PFSK-1 (cell line): ENCODE measurements around the gene SIAH2.

ENCODE experiments used
- FOXP2 ChIP-seq: optimal IDR thresholded peaks from 2 replicates; pipeline ENCODE3; 2011; ENCODE audit warnings: borderline replicate concordance, control low read depth, inconsistent platforms; ENCODE audit not compliant: insufficient read depth; ENCODE audit errors: extremely low read length, extremely low read depth
- POLR2AphosphoS5 ChIP-seq: IDR thresholded peaks from 2 replicates; pipeline ENCODE4 v1.6.1; 2012; ENCODE audit warnings: low read depth, mild to moderate bottlenecking, control low read depth, low read length, moderate library complexity
- SIN3A ChIP-seq: IDR thresholded peaks from 2 replicates; pipeline ENCODE4 v1.6.1; 2012; ENCODE audit warnings: mild to moderate bottlenecking, low read length, moderate library complexity, borderline replicate concordance; ENCODE audit not compliant: insufficient read depth
- TAF1 ChIP-seq: IDR thresholded peaks from 2 replicates; pipeline ENCODE4 v1.6.1; 2012; ENCODE audit warnings: low read length, control low read depth, borderline replicate concordance; ENCODE audit not compliant: insufficient read depth
- TF ChIP-seq, protein P1 (sequence below), 2 experiments: IDR thresholded peaks; 2 replicates each; pipeline versions ENCODE4 v1.6.1 to v1.8.0; 2011 to 2012; ENCODE audit warnings: low read depth in 2 of 2, low read length in 2 of 2, control low read depth in 1 of 2, inconsistent platforms in 1 of 2, mild to moderate bottlenecking in 1 of 2, moderate library complexity in 1 of 2; ENCODE audit not compliant: insufficient read depth in 1 of 2

The SIAH2 gene

DNA sequence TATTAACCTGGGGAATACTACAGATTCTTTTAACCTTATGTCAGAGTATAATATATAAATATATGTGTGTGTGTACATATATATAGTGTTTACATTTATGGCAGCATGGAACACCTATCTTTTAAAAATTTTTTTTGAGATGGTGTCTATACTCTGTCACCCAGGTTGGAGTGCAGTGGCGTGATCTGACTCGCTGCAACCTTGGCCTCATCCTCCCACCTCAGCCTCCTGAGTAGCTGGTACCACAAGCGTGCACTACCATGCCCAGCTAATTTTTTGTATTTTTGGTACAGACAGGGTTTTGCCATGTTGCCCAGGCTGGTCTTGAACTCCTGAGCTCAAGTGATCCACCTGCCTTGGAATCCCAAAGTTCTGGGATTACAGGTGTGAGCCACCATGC, 40.7 kb downstream of the SIAH2 start:
- TF ChIP-seq, protein P1, sequence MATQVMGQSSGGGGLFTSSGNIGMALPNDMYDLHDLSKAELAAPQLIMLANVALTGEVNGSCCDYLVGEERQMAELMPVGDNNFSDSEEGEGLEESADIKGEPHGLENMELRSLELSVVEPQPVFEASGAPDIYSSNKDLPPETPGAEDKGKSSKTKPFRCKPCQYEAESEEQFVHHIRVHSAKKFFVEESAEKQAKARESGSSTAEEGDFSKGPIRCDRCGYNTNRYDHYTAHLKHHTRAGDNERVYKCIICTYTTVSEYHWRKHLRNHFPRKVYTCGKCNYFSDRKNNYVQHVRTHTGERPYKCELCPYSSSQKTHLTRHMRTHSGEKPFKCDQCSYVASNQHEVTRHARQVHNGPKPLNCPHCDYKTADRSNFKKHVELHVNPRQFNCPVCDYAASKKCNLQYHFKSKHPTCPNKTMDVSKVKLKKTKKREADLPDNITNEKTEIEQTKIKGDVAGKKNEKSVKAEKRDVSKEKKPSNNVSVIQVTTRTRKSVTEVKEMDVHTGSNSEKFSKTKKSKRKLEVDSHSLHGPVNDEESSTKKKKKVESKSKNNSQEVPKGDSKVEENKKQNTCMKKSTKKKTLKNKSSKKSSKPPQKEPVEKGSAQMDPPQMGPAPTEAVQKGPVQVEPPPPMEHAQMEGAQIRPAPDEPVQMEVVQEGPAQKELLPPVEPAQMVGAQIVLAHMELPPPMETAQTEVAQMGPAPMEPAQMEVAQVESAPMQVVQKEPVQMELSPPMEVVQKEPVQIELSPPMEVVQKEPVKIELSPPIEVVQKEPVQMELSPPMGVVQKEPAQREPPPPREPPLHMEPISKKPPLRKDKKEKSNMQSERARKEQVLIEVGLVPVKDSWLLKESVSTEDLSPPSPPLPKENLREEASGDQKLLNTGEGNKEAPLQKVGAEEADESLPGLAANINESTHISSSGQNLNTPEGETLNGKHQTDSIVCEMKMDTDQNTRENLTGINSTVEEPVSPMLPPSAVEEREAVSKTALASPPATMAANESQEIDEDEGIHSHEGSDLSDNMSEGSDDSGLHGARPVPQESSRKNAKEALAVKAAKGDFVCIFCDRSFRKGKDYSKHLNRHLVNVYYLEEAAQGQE (IDR thresholded peaks at IDR 0.05; ENCODE audit: insufficient read depth in 1 of 2, low read depth in 2 of 2, low read length in 2 of 2): no peak
- TF ChIP-seq TAF1 (no peak), FOXP2 (no peak), POLR2AphosphoS5 (no peak), SIN3A (no peak)

DNA sequence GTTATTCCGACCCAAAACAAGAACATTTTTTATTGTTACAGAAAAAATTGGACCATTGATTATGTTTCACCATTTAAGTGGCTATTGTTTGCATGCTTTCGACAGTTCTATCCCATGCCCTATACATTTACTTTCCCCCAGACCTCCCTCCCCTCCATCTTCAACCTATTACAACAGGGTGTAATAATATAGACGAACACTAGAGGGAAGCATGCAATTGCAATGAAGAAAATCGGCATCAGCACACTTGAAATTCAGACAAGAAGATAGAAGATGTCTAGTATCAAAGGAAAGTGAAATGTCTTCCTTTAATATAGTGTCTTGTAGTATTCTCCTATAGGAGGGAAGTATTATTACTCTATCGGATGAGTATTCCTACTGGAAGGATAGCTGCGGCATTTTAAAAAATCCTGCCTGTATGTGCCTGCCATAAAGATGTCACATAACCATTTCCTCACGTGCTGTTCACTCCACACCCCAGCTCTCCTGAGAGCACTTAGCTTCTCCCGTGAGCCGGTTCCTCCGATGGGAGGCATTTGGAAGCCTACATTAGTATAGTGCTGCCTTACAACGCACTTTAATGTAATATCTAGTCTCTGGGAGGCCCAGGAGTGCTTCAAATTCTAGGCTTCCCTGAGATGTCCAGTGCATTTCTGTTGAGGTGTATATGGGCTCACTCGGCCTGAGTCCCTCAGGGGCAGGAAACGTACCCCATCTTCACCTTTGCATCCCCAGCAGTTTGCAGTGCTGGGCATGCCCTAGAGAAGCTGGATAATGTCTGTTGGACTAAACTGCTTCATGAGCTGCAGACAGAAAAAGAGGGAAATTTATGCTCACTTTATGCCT, 41.5 kb downstream of the SIAH2 start:
- no peak for TF ChIP-seq SIN3A
- TF ChIP-seq, protein P1 (IDR thresholded peaks at IDR 0.05; ENCODE audit: insufficient read depth in 1 of 2, low read depth in 2 of 2, low read length in 2 of 2): no peak
- no peak for TF ChIP-seq FOXP2
- no peak for TF ChIP-seq TAF1
- TF ChIP-seq POLR2AphosphoS5: no peak

GRCh38 chr3:150720444-150720843, 42.5 kb downstream of the SIAH2 start:
- no peak for TF ChIP-seq POLR2AphosphoS5
- TF ChIP-seq SIN3A: no peak
- no peak for TF ChIP-seq FOXP2
- no peak for TF ChIP-seq TAF1
- TF ChIP-seq, protein P1 (IDR thresholded peaks at IDR 0.05; ENCODE audit: insufficient read depth in 1 of 2, low read depth in 2 of 2, low read length in 2 of 2): no peak

DNA sequence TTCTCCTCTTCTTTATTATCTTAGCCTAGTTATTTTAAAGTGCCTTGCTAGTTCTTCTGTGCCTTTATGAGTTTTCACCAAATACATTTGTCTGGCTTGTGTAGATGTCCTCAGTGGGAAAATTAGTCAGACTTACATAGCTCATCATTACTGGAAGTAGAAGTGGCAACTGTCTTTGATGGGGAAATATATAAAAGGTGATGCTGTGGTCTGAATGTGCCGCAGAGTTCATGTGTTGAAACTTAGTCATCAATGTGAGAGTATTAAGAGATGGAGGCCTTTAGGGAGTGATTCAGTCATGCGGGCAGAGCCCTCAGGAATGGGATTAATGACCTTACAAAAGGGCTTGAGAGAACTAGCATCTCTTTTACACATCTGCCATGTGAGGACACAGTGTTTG, 52.9 kb downstream of the SIAH2 start:
- TF ChIP-seq, protein P1 (IDR thresholded peaks at IDR 0.05; ENCODE audit: insufficient read depth in 1 of 2, low read depth in 2 of 2, low read length in 2 of 2): no peak
- TF ChIP-seq FOXP2: no peak
- TF ChIP-seq SIN3A: no peak
- TF ChIP-seq TAF1: no peak
- no peak for TF ChIP-seq POLR2AphosphoS5
